ENCODE data around the gene MINDY4. TPM values are rescaled to one million over a fixed set of nuclear protein-coding genes. Genes with fewer than 3 reads are reported as not detected.

Gene MINDY4
- total and polyA plus RNA-seq, 8 donors: 2.9 to 4.9 (median 3.6) TPM

GRCh38 chr7:30912731-30912985, 141.4 kb downstream of the MINDY4 start:
- no peak for ATAC-seq
- TF ChIP-seq CTCF (IDR thresholded peaks at IDR 0.05): no peak
- no peak for FAIRE-seq
- WGBS, 2 donors: 22 to 36% methylated on average over 2 of the region's 2 CpGs
- Histone ChIP-seq H3K27me3 (no peaks in the 10 kb centered on the region), H3K36me3 (no peaks in the 10 kb centered on the region), H3K9me3 (no peaks in the 10 kb centered on the region), H3K4me1 (peaks cover 9 to 39% (median 21%) of the 10 kb centered on the region in 3 donors), H3K27ac (peak overlapping the region; percentile 19 to 63 (median 60)), H3K4me3 (peak overlapping the region; percentile 13 to 47 (median 36))
- intact Hi-C loops (cut with DNase I): loop anchor here in 1 of 3 donors (10.0 kb wide), 1 partner anchor 108 kb away; no protein-coding TSS in a partner anchor
- no peak for DNase-seq

GRCh38 chr7:30912986-30913811, 142.0 kb downstream of the MINDY4 start:
- Histone ChIP-seq H3K4me1 (peaks cover 9 to 34% (median 16%) of the 10 kb centered on the region in 3 donors), H3K27me3 (no peaks in the 10 kb centered on the region), H3K36me3 (no peaks in the 10 kb centered on the region), H3K27ac (peak overlapping the region in 3 of 4 donors; percentile 12 to 63 (median 58)), H3K4me3 (peak overlapping the region; percentile 1 to 47 (median 36)), H3K9me3 (no peaks in the 10 kb centered on the region)
- ATAC-seq (peak; percentile 20 to 57 (median 44)), FAIRE-seq (no peak), DNase-seq (peak in 3 of 6 donors; percentile 55 to 77 (median 60))
- intact Hi-C loops (cut with DNase I): loop anchor here in 1 of 3 donors (10.0 kb wide), 1 partner anchor 108 kb away; no protein-coding TSS in a partner anchor
- TF ChIP-seq CTCF (IDR thresholded peaks at IDR 0.05): no peak
- 38 to 42% methylated on average over 17 of the region's 17 CpGs for WGBS, 2 donors

GRCh38 chr7:30913821-30914515, 142.8 kb downstream of the MINDY4 start:
- H3K36me3 ChIP-seq: no peaks in the 10 kb centered on the region
- no peaks in the 10 kb centered on the region for H3K27me3 ChIP-seq
- H3K4me3 ChIP-seq: peak overlapping the region; percentile 1 to 47 (median 36)
- 69 to 70% methylated on average over 16 of the region's 16 CpGs for WGBS, 2 donors
- H3K9me3 ChIP-seq: no peaks in the 10 kb centered on the region
- intact Hi-C loops (cut with DNase I): loop anchor here in 1 of 3 donors (10.0 kb wide), 1 partner anchor 109 kb away; no protein-coding TSS in a partner anchor
- peaks cover 9 to 28% (median 18%) of the 10 kb centered on the region in 3 donors for H3K4me1 ChIP-seq
- peak overlapping the region in 3 of 4 donors; percentile 10 to 63 (median 58) for H3K27ac ChIP-seq
- peak in 1 of 6 donors; percentile 53 for DNase-seq
- no peak for TF ChIP-seq CTCF (IDR thresholded peaks at IDR 0.05)
- FAIRE-seq: no peak
- peak in 2 of 4 donors; percentile 5 to 6 for ATAC-seq

- FAIRE-seq: no peak
Measured at GRCh38 chr7:30914596-30914995, 143.4 kb downstream of the MINDY4 start.

More at GRCh38 chr7:30914596-30914995, 143.4 kb downstream of the MINDY4 start:
- Histone ChIP-seq H3K4me3 (peak overlapping the region in 3 of 4 donors; percentile 7 to 47 (median 46)), H3K9me3 (no peaks in the 10 kb centered on the region), H3K4me1 (peaks cover 9 to 23% (median 19%) of the 10 kb centered on the region in 3 donors), H3K36me3 (no peaks in the 10 kb centered on the region), H3K27ac (peak overlapping the region in 3 of 4 donors; percentile 10 to 63 (median 58)), H3K27me3 (no peaks in the 10 kb centered on the region)
- peak in 1 of 4 donors; percentile 3 for ATAC-seq
- no peak for TF ChIP-seq CTCF (IDR thresholded peaks at IDR 0.05)
- intact Hi-C loops (cut with DNase I): loop anchor here in 1 of 3 donors (10.0 kb wide), 1 partner anchor 110 kb away; no protein-coding TSS in a partner anchor
- 49 to 52% methylated on average over 4 of the region's 4 CpGs for WGBS, 2 donors
- DNase-seq: peak in 2 of 6 donors; percentile 29 to 32
